Body of pancreas (tissue), 4 donors: Measurements from ENCODE around the gene GPRIN3.
"Not testable (repeated sequence)": the region's sequence is repeated elsewhere in the genome, so short reads cannot be mapped to it uniquely, and the experiment has no call there.

Experiments used
- CTCF ChIP-seq, 7 experiments: fragments of 450-650 bp in 4 of 7; fragments of 200-600 bp in 3 of 7; sonication (generic) in 3 of 7; IDR thresholded peaks; one replicate each; pipeline ENCODE4 v1.5.1; 2016 to 2019; ENCODE audit warnings: antibody characterized with exemption in 7 of 7
- POLR2A ChIP-seq, 3 donors: fragments of 450-650 bp; IDR thresholded peaks; one replicate each; pipeline ENCODE4 v1.6.1; 2016; ENCODE audit warnings: antibody characterized with exemption in 3 of 3, mild to moderate bottlenecking in 2 of 3

GRCh38 chr4:89309154-89309553 is 1.6 kb upstream of the GPRIN3 start:
- TF ChIP-seq POLR2A, CTCF (IDR thresholded peaks at IDR 0.05): not testable (repeated sequence)
